GM12865 (cell line): ENCODE data around the gene HNRNPLL.

Source experiments
- DNase-seq: peaks from one replicate; pipeline ENCODE4 v3.0.0; 2010; ENCODE audit warnings: low read depth
- H3K4me3 ChIP-seq: 2 replicates; pipeline ENCODE4 v1.5.1; 2011; ENCODE audit warnings: mild to moderate bottlenecking, low read depth, low read length, control low read depth
- TF ChIP-seq, protein P1 (sequence below): IDR thresholded peaks from 2 replicates; pipeline ENCODE4 v1.5.1; 2011; ENCODE audit warnings: low read length, control low read depth, low read depth, inconsistent platforms; ENCODE audit not compliant: insufficient read depth; ENCODE audit errors: missing control alignments

HNRNPLL gene

GRCh38 chr2:38523728-38524437 lies 78.8 kb downstream of the HNRNPLL start:
- TF ChIP-seq, protein P1, sequence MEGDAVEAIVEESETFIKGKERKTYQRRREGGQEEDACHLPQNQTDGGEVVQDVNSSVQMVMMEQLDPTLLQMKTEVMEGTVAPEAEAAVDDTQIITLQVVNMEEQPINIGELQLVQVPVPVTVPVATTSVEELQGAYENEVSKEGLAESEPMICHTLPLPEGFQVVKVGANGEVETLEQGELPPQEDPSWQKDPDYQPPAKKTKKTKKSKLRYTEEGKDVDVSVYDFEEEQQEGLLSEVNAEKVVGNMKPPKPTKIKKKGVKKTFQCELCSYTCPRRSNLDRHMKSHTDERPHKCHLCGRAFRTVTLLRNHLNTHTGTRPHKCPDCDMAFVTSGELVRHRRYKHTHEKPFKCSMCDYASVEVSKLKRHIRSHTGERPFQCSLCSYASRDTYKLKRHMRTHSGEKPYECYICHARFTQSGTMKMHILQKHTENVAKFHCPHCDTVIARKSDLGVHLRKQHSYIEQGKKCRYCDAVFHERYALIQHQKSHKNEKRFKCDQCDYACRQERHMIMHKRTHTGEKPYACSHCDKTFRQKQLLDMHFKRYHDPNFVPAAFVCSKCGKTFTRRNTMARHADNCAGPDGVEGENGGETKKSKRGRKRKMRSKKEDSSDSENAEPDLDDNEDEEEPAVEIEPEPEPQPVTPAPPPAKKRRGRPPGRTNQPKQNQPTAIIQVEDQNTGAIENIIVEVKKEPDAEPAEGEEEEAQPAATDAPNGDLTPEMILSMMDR, result no peak
- H3K4me3 ChIP-seq, result no peak overlapping the region
- DNase-seq, result no peak

DNA sequence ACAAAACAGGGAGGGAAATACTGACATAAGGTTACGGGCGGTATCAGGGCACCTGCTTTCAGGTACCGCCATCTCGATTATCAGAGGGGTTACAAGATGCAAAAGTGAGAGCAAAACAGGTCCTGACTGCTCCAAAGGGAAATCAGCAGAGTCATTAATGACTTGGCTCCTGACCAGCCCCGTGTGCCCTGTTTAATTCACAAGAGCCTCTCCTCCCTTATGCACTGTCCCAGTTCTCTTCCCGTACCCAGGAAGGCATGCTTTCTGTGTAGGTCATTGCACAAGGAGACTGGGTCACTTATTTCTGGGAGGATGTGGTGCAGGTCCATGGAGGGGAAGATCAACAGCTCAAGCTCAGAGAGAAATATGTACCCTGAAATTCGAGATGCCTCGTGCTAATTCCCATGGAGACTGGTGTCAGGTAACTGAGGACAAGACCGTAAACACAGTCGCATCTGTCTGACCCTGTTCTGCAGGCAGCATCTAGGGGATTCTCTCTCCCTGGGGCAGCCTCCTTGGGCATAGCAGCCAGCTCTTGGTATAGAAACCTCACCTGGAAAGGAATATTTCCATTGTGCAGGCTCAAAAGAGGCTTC lies 79.9 kb downstream of the HNRNPLL start:
- TF ChIP-seq, protein P1, result no peak
- no peak overlapping the region for H3K4me3 ChIP-seq
- DNase-seq, result no peak

- TF ChIP-seq, protein P1, result no peak
- DNase-seq, result no peak
- no peak overlapping the region for H3K4me3 ChIP-seq
Observed at GRCh38 chr2:38521835-38522234, 80.9 kb downstream of the HNRNPLL start.

GRCh38 chr2:38517284-38517683 lies 85.4 kb downstream of the HNRNPLL start:
- no peak for DNase-seq
- TF ChIP-seq, protein P1, result no peak
- H3K4me3 ChIP-seq, result no peak overlapping the region

DNA sequence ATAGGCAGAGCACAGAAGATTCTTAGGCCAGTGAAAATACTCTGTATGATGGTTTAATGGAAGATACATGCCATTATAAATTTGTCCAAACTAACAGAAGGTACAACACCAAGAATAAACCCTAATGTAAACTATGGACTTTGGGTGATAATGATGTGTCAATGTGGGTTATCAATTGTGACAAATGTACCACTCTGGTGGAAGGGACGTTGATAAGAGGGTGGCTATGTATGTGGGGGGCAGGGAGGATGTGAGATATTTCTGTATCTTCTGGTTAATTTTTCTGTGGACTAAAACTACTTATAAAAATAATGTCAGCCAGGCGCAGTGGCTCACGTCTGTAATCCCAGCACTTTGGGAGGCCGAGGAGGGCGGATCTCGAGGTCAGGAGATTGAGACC lies 86.2 kb downstream of the HNRNPLL start:
- TF ChIP-seq, protein P1, result no peak
- DNase-seq, result no peak
- no peak overlapping the region for H3K4me3 ChIP-seq

GRCh38 chr2:38516122-38516521 lies 86.6 kb downstream of the HNRNPLL start:
- no peak for DNase-seq
- TF ChIP-seq, protein P1, result no peak
- H3K4me3 ChIP-seq, result no peak overlapping the region
